T-helper 1 cell treated with Interleukin-12 subunit alpha and Interleukin-12 subunit beta and Interleukin-4 antibody, amounts not matched to agents 30 μg/mL and 1 μg/mL, for 36 hours (primary cell): Measurements from ENCODE around the gene IRAG1.
"Not testable (repeated sequence)": the region's sequence is repeated elsewhere in the genome, so short reads cannot be mapped to it uniquely, and the experiment has no call there.

Experiments used
- H3K27ac Mint-ChIP-seq: one replicate; pipeline ENCODE4 v1.8.0; 2021; ENCODE audit warnings: mild to moderate bottlenecking, mixed read lengths
- H3K27me3 Mint-ChIP-seq: one replicate; pipeline ENCODE4 v1.8.0; 2021; ENCODE audit warnings: low read depth, mixed read lengths
- H3K36me3 Mint-ChIP-seq: one replicate; pipeline ENCODE4 v1.8.0; 2021; ENCODE audit warnings: low read depth, mixed read lengths
- H3K4me1 Mint-ChIP-seq: one replicate; pipeline ENCODE4 v1.8.0; 2021; ENCODE audit warnings: low read depth, mixed read lengths
- H3K4me3 Mint-ChIP-seq: one replicate; pipeline ENCODE4 v1.8.0; 2021; ENCODE audit warnings: mild to moderate bottlenecking, moderate library complexity, mixed read lengths
- H3K9me3 Mint-ChIP-seq: one replicate; pipeline ENCODE4 v1.8.0; 2021; ENCODE audit warnings: mixed read lengths

Gene IRAG1

DNA sequence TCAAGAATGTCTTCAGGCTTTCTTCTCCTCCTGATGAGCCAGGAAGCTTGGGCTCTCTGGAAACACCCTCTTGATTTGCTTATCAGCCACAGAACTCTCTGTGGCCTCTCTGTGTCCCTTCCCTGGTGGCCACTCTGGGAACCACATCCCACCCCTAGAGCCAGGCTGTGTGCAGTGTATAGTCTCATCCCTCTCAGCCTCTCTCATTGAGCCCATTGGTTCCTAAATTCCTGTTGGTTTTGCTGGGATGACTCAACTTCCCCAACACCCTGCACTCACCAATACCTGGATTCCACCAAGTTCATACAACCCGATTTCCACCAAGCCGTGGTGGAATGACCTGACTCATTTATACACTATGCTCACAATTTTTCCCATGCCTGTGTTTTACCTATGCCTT is 5.2 kb downstream of the IRAG1 start:
- Mint-ChIP-seq H3K27ac (no peak overlapping the region), H3K36me3 (no peaks in the 10 kb centered on the region), H3K9me3 (no peaks in the 10 kb centered on the region), H3K4me3 (no peak overlapping the region), H3K27me3 (peaks cover 24% of the 10 kb centered on the region), H3K4me1 (no peaks in the 10 kb centered on the region)

DNA sequence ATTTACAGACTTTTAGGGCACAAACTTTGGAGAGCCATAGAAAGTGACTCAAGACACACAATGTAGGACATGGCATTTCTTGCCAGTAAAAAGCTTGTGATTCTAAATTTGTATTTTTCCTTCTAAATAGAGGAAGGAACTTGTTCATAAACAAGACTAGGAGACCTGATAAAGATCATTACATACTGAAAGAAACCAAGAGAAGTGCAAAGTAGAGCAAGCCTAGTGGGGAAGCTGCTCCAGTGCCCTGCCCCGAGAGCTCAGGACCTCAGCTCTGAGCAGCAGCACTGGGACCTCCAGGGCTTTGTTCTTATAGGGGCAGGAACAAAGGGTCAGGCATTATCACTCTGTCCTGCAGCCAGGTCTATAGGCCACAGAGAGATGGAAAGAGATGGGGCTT is 7.2 kb downstream of the IRAG1 start:
- Mint-ChIP-seq H3K27ac (no peak overlapping the region), H3K4me1 (no peaks in the 10 kb centered on the region), H3K9me3 (no peaks in the 10 kb centered on the region), H3K36me3 (no peaks in the 10 kb centered on the region), H3K4me3 (no peak overlapping the region), H3K27me3 (peaks cover 24% of the 10 kb centered on the region)

DNA sequence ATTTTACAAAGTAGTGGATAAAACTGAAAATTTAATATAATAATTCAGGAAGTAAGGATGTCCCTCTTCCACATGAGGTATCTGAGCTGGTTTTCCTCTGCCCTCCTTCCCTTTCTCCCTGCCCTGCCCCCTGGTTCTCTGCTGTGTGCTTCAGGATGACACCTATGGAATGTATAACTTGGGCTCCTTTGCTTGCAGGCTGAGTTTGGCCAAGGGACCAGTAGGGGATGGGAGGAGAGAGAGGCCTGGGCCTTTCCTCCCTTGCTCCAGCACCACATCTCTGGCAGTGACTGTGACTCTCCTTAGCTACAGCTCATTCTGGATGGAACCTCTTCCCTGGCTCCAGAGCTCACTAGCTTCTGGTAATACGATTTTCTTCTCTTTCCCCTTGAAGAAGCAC is 10.1 kb downstream of the IRAG1 start:
- Mint-ChIP-seq H3K27me3 (peaks cover 15% of the 10 kb centered on the region), H3K4me1 (no peaks in the 10 kb centered on the region), H3K27ac (no peak overlapping the region), H3K4me3 (no peak overlapping the region), H3K36me3 (no peaks in the 10 kb centered on the region), H3K9me3 (no peaks in the 10 kb centered on the region)

DNA sequence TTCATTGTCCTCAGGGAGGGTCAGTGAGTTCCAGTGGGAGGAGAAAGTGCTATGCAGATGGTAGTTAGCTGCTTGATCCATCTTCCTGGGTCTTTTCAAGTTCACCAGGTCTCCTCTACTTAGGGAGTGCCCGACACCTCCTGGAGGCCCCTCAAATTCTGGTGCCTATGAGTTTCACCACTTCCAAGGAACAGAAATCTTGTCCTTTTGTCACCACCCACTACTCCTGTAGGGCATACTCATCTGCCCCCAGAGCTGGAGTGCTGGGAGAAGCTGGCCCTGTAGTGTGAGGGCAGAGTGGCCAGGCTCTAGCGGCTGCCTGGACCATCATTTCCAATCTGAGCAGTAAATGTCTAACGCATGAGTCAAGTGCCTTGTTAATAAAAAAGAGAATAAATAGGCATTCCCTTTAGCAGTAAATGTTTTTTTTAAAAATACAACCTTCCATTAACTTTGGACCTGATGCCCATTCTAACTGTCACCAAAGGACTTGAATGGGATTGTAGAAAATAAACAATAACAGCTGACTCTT is 12.5 kb downstream of the IRAG1 start:
- Mint-ChIP-seq H3K27me3 (peaks cover 18% of the 10 kb centered on the region), H3K9me3 (no peaks in the 10 kb centered on the region), H3K27ac (no peak overlapping the region), H3K36me3 (no peaks in the 10 kb centered on the region), H3K4me3 (no peak overlapping the region), H3K4me1 (no peaks in the 10 kb centered on the region)

DNA sequence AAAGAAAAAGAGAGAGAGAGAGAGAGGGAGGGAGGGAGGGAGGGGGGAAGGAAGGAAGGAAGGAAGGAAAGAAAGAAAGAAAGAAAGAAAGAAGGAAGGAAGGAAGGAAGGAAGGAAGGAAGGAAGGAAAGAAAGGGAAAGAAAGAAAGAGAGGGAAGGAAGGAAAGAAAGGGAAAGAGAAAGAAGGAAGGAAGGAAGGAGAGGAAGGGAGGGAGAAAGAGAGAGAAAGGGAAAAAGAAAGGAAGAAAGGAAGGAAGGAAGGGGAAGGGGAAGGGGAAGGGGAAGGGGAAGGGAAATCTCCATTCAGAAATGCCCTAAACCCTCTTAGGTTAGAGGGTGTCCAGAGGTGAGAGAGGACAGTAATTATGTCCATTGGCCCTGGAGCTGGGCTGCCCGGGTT is 13.3 kb downstream of the IRAG1 start:
- not testable (repeated sequence) for H3K36me3 Mint-ChIP-seq, H3K4me3 Mint-ChIP-seq, H3K4me1 Mint-ChIP-seq, H3K9me3 Mint-ChIP-seq
- H3K27me3 Mint-ChIP-seq, result peaks cover 26% of the 10 kb centered on the region
- H3K27ac Mint-ChIP-seq, result peak overlapping the region; percentile 8

DNA sequence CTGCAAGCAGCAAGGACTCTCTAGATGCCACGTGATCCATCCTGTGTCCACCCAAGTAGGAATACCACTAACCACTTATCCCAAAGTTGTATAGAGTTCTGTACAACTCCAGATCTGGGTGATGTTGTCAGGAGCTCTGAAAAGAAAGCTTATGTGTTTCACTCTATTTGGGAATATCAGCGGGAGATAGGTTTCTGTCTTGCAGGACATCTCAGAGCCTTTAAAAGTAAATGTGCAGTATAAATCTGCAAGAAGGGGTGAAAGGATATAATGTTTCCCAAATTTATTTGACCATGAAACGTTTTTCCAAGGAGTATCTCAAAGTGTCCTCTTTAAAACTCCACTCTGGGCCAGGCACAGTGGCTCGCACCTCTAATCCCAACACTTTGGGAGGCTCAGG is 13.9 kb downstream of the IRAG1 start:
- Mint-ChIP-seq H3K4me1 (no peaks in the 10 kb centered on the region), H3K9me3 (no peaks in the 10 kb centered on the region), H3K4me3 (no peak overlapping the region), H3K27ac (no peak overlapping the region), H3K27me3 (peaks cover 28% of the 10 kb centered on the region), H3K36me3 (no peaks in the 10 kb centered on the region)

DNA sequence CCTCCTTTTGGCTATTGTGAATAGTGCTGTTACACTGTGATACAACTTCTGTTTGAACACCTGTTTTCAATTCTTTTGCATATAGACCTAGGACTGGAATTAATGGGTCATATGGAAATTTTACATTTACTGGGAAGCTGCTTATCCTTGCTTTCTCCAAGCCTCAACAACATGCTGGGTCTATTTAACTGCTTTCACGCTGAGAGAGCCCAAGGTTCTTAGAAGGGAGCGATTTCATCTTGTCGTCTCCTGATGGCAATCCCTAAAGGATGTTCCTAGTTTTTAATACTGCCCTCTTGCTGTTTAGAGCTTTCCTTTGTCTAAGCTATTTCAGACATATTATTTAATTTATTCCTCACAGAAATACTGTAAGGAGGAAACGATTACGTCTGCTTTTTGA is 15.5 kb downstream of the IRAG1 start:
- H3K36me3 Mint-ChIP-seq, result no peaks in the 10 kb centered on the region
- no peaks in the 10 kb centered on the region for H3K4me1 Mint-ChIP-seq
- H3K27me3 Mint-ChIP-seq, result peaks cover 43% of the 10 kb centered on the region
- no peaks in the 10 kb centered on the region for H3K9me3 Mint-ChIP-seq
- no peak overlapping the region for H3K4me3 Mint-ChIP-seq
- no peak overlapping the region for H3K27ac Mint-ChIP-seq

DNA sequence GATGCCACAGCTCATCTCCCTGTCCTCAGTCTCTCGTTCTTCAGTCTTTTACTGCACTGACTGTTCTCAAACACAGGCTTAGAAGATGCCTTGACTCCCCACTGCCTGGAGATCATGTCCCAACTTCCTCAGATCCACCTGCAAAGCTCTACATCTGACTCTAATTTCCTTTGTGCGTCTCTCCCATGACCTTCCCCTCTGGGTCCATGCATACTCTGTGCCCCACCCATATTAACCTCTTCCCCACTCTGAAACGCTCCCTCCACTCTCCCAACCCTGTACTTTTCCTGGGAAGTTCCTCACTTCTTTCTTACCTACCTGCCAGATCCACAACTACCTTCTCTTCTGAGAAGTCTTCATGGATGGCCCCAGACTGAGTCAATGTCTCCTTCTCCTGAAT is 16.6 kb downstream of the IRAG1 start:
- no peak overlapping the region for H3K4me3 Mint-ChIP-seq
- H3K36me3 Mint-ChIP-seq, result no peaks in the 10 kb centered on the region
- H3K27me3 Mint-ChIP-seq, result peaks cover 47% of the 10 kb centered on the region
- no peaks in the 10 kb centered on the region for H3K4me1 Mint-ChIP-seq
- H3K9me3 Mint-ChIP-seq, result no peaks in the 10 kb centered on the region
- H3K27ac Mint-ChIP-seq, result no peak overlapping the region

DNA sequence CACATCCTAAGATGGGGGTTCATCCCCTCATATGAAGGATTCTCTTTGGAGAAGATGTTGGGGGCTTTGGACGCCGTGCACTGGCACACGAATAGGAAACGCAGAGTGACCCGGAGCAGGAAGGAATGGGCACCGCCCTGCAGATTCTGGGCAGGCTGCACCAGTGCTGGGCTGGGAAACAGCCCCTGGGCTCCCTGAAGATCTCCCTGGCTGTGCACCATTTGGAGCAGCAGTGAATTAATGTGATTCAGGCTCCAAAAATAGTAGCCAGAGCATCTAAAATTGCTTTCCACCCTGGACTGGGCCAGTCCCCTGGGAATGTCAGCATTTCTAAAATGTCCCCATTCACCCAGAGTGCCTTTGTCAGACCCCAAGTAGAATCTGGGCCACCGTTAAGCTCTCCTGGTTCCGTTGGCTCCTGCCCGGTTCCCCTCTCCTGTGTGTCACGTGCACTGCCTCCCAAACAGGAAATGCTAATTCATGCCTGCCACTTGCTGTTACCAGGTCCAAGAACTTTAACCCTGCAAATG is 18.6 kb downstream of the IRAG1 start:
- Mint-ChIP-seq H3K4me3 (no peak overlapping the region), H3K9me3 (no peaks in the 10 kb centered on the region), H3K27ac (no peak overlapping the region), H3K4me1 (no peaks in the 10 kb centered on the region), H3K36me3 (no peaks in the 10 kb centered on the region), H3K27me3 (peaks cover 47% of the 10 kb centered on the region)

DNA sequence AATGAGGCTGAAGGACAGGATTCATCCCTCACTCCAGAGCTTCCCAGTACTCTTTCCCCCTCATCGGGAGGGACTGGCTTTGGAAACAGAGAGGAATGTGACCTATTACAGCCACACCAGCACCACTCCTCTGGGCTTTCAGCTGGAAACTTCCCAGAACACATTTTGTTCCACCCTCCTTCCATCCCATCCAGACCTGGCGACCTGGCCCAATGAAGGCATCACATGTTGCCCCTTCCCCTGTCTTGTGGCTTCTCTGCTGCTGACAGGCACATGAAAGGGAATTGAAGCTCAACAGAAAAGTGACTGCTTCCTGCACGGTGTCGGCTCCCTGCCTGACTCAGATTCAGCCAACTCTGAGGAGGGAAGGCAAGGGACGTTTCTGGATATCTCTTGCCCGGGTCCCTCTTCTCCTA is 19.1 kb downstream of the IRAG1 start:
- Mint-ChIP-seq H3K9me3 (no peaks in the 10 kb centered on the region), H3K27me3 (peaks cover 47% of the 10 kb centered on the region), H3K36me3 (no peaks in the 10 kb centered on the region), H3K4me3 (no peak overlapping the region), H3K4me1 (no peaks in the 10 kb centered on the region), H3K27ac (no peak overlapping the region)

DNA sequence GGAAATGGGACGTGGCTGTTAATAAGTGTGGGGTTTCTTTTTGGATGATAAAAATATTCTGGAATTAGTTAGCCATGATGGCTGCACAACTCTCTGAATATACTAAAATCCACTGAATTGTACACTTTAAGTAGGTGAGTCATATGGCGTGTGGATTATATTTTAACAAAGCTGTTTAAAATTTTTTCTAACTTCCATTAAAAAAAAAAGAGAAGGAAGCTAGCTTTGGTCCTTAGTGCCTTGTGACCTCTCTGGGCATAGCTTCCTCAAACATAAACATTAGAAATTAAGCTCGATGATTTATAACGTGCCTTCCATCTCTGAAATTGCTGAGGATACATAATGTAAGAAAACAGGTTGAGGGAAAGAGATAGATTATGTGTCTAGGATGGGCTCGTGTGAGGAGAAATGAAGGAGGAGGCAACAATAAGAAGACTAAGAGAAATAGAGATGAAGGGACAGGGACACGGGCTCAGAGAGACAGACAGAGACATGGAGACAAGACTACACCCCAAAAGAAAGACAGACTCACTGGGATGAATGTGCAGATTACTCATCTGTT is 20.0 kb downstream of the IRAG1 start:
- Mint-ChIP-seq H3K27ac (no peak overlapping the region), H3K9me3 (no peaks in the 10 kb centered on the region), H3K4me3 (no peak overlapping the region), H3K27me3 (peaks cover 43% of the 10 kb centered on the region), H3K36me3 (no peaks in the 10 kb centered on the region), H3K4me1 (no peaks in the 10 kb centered on the region)

DNA sequence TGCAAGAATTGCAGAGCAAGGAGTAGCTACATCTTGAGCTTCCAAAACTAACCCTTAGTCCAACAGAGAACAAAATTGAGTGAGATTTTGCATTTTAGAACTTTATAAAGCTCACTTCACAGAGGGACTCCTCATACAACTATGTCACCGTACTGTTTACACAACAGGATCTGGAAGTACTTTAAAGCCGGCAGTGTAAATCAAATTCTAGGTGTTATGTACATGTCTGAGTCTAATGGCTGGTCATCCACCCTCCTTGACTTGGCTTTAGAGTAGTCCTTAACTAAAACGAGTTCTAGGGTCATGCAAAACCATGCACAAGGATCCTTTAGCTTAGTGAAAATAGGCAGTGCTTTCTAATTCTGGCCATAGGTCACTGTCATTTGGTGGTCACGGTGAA is 23.5 kb downstream of the IRAG1 start:
- Mint-ChIP-seq H3K36me3 (no peaks in the 10 kb centered on the region), H3K27me3 (peaks cover 23% of the 10 kb centered on the region), H3K27ac (no peak overlapping the region), H3K9me3 (no peaks in the 10 kb centered on the region), H3K4me3 (no peak overlapping the region), H3K4me1 (no peaks in the 10 kb centered on the region)

DNA sequence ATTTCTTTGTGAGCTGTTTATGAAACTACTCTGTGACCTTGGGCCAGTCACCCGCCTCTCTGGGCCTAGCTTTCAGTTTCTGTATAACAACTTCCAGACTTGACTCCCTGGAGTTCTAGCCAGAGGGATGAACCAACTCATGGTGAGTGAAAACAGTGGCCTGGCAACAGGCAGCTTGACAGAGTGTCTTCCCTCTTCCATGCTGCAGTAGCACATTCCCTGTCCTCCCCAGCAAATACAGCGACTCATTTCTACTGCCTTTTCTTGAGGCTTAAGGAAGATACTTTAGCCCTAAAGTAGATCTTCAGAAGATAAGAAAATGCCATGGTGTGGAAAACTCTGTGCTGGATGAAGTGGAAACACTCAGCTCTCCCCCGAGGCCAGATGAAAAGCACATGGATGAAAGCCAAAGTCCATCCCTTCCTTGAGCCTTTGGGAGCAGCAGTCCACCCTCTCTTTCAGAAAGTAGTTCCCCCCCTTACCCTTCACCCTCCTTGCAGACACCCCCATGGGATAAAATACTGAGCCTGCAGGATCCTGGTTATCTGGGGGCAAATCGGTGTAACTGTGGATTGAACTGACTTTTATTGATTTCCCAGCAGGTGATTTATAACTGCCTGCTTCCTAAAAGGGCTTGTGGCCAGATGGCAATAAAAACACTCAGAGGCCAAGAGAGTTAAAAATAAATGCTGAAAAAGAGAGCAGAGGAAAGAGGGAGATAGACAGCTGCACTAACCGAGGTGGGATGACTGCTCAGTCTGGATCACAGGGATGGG is 24.1 kb downstream of the IRAG1 start:
- Mint-ChIP-seq H3K4me3 (no peak overlapping the region), H3K27me3 (peaks cover 20% of the 10 kb centered on the region), H3K36me3 (no peaks in the 10 kb centered on the region), H3K27ac (no peak overlapping the region), H3K9me3 (no peaks in the 10 kb centered on the region), H3K4me1 (no peaks in the 10 kb centered on the region)

DNA sequence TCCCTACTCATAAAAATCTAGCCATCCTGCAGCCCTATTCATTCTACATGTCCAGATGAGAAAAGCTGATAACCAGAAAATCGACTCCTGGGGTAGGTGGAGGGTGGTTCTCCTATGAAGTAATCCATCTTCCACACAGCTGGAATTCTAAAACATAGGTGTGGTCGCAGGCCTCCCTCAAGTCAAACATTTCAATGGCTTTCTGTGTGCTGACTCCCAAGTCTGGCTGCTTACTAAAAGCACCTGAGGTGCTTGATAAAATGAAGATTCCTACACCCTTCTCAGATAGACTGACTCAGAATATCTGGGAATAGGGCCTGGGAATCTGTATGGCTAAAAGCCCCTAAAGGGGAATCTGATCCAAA is 26.1 kb downstream of the IRAG1 start:
- Mint-ChIP-seq H3K27ac (no peak overlapping the region), H3K9me3 (no peaks in the 10 kb centered on the region), H3K27me3 (peaks cover 4% of the 10 kb centered on the region), H3K36me3 (no peaks in the 10 kb centered on the region), H3K4me3 (no peak overlapping the region), H3K4me1 (no peaks in the 10 kb centered on the region)
